NCI-H187 treated with DMSO at 0.1 percent for 48 hours (cell line): ENCODE results near the gene PNN.
"Not testable (repeated sequence)": the region's sequence is repeated elsewhere in the genome, so short reads cannot be mapped to it uniquely, and the experiment has no call there.

Experiments used
- DNase-seq: peaks from one replicate; lab custom pipeline; 2025; lab: John Stamatoyannopoulos, UW

Gene PNN

DNA sequence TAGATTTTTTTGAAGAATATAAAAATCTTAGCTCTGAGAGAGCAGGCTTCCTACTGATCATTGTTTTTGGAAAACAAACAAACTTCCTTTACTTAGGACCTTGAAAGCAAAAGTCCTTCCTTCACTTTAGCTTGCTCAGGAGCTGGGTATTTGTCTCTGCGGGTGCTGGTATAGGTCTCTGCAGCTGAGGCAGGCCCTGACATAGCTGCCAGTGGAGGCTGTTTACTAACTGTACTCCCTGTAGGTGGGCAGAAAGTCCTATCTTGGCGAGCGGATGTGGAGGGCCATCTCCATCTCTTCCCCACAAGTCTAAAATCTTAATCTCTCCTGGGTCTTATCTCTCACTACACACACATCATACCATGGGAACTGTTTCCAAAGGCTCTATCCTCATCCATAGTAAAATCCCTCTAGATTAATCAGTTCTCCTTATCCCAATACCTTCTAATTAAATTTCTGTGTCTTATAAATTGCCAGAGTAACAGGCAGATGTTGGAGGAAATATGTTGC, 54.6 kb downstream of the PNN start:
- DNase-seq, result no peak

GRCh38 chr14:39230416-39231035, 55.5 kb downstream of the PNN start:
- no peak for DNase-seq

DNA sequence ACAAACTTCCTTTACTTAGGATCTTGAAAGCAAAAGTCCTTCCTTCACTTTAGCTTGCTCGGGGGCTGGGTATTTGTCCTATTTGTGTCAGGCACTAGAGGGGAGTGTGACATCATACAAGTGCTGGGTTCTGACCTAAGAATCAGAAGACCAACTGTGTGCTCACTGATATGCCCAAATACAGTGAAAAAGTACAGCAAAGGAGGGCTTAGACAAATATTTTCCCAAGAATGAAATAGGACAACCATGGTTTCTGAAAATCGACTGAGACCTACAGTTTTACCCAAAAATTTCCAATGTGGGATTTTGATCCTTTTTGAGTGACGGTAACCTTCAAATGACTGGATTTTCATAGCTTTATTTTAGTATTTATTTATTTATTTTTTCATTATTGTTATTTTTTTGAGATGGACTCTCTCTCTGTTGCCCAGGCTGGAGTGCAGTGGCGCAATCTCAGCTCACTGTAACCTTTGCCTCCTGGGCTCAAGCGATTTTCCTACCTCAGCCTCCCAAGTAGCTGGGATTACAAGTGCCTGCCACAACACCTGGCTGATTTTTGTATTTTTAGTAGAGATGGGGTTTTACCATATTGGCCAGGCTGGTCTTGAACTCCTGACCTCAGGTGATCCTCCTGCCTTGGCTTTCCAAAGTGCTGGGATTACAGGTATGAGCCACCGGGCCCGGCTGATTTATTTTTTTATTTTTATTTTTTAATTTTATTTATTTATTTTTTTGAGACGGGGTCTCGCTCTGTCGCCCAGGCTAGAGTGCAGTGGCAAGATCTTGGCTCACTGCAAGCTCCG, 56.9 kb downstream of the PNN start:
- not testable (repeated sequence) for DNase-seq
